K562 (cell line): Measurements from ENCODE around the gene DEF6. TPM values are rescaled to one million over a fixed set of nuclear protein-coding genes. Genes with fewer than 3 reads are reported as not detected.

Experiments
- ARNT ChIP-seq, 2 experiments: fragments of 450-650 bp; IDR thresholded peaks; 2 replicates each; pipeline ENCODE4 v1.6.1; 2016; ENCODE audit warnings: mild to moderate bottlenecking in 1 of 2
- ELF1 ChIP-seq: fragments of 200-800 bp; sonication (Bioruptor generic); IDR thresholded peaks from 2 replicates; pipeline ENCODE4 v1.6.1; 2016; ENCODE audit warnings: missing genetic modification characterization, missing compliant biosample characterization
- GATA2 ChIP-seq: sonication (generic); formaldehyde crosslinking; IDR thresholded peaks from 2 replicates; pipeline ENCODE4 v1.4.0; 2020; ENCODE audit warnings: mild to moderate bottlenecking, missing genetic modification reagents
- KDM5B ChIP-seq: fragments of 200-600 bp; sonication (generic); IDR thresholded peaks from 2 replicates; pipeline ENCODE4 v1.6.1; 2012; ENCODE audit warnings: low read depth, mild to moderate bottlenecking, moderate library complexity, low read length, control low read depth, inconsistent platforms; ENCODE audit not compliant: insufficient replicate concordance
- MAZ ChIP-seq, 2 experiments: fragments of 450-650 bp in 1 of 2; sonication (generic) in 1 of 2; formaldehyde crosslinking; IDR thresholded peaks in 1 of 2; conservative IDR thresholded peaks in 1 of 2; 2 replicates each; pipeline versions ENCODE4 v1.4.0 to v1.5.0; 2020; ENCODE audit warnings: mild to moderate bottlenecking in 1 of 2, missing genetic modification reagents in 1 of 2
- MTF1 ChIP-seq: fragments of 250-450 bp; sonication (Bioruptor Pico); IDR thresholded peaks from 2 replicates; pipeline ENCODE4 v1.9.0; 2021; ENCODE audit warnings: moderate library complexity, mild to moderate bottlenecking, inconsistent platforms, borderline replicate concordance
- NRF1 ChIP-seq, 2 experiments: fragments of 450-650 bp; IDR thresholded peaks in 1 of 2; conservative IDR thresholded peaks in 1 of 2; 2 replicates each; pipeline ENCODE4 v1.6.1; 2014; ENCODE audit warnings: mild to moderate bottlenecking in 2 of 2
- RBM34 ChIP-seq: fragments of 200-400 bp; formaldehyde crosslinking; IDR thresholded peaks from 2 replicates; pipeline ENCODE4 v1.6.1; 2018; ENCODE audit warnings: low read length, borderline replicate concordance; ENCODE audit not compliant: insufficient read depth
- ZKSCAN1 ChIP-seq: fragments of 150-350 bp; IDR thresholded peaks from 2 replicates; pipeline ENCODE4 v1.6.1; 2016; ENCODE audit warnings: low read depth, low read length
- polyA plus RNA-seq, 8 experiments: library from polyadenylated mRNA; depleted of rRNA in 4 of 8; stranded (reverse) in 5 of 8; unstranded in 3 of 8; fragments of >200 nt; fragmentation: Nextera tagmentation in 2 of 8; fragmentation: Illumina TruSeq in 1 of 8; extraction: Ambion mirVana in 2 of 8; extraction: Trizol in 1 of 8; gene quantifications; 2 replicates each; pipeline versions ENCODE4 v1.2.1 to v1.2.3, GENCODE V29; 2011 to 2014; ENCODE audit warnings: inconsistent platforms in 1 of 8, missing spikeins in 1 of 8
- total RNA-seq, 7 experiments: library from RNA; depleted of rRNA in 6 of 7; stranded (reverse); fragments of >200 nt in 6 of 7; fragmentation: Illumina TruSeq in 2 of 7; extraction: Trizol in 2 of 7; gene quantifications; 2 replicates each; pipeline versions ENCODE4 v1.2.1 to v1.2.3, GENCODE V29; 2011 to 2021; ENCODE audit warnings: low replicate concordance in 1 of 7
- TF ChIP-seq, protein P1 (sequence below), 2 experiments: fragments of 450-650 bp; IDR thresholded peaks; 2 replicates each; pipeline ENCODE4 v1.6.1; 2016; ENCODE audit warnings: mild to moderate bottlenecking in 2 of 2, borderline replicate concordance in 1 of 2, low read depth in 1 of 2, moderate library complexity in 1 of 2
- TF ChIP-seq, protein P2 (sequence below), 3 experiments: fragments of 200-800 bp in 1 of 3; fragments of 250-450 bp in 1 of 3; fragments of 450-650 bp in 1 of 3; sonication (Bioruptor Pico) in 1 of 3; sonication (Bioruptor generic) in 1 of 3; formaldehyde crosslinking in 1 of 3; IDR thresholded peaks; 2 replicates each; pipeline versions ENCODE4 v1.6.1 to v1.8.0; 2016 to 2022; ENCODE audit warnings: mild to moderate bottlenecking in 2 of 3, missing genetic modification characterization in 2 of 3, missing compliant biosample characterization in 1 of 3, moderate library complexity in 1 of 3
- TF ChIP-seq, protein P3 (sequence below): sonication (generic); formaldehyde crosslinking; IDR thresholded peaks from 2 replicates; pipeline ENCODE4 v1.8.0; 2022; ENCODE audit warnings: missing genetic modification reagents, mild to moderate bottlenecking, moderate library complexity, borderline replicate concordance

Gene DEF6
- total and polyA plus RNA-seq, 9 of the 15 experiments (the other 6 are each of a cell fraction or from before 2014, with no cell fraction given), result 1.3 to 44.6 (median 22.7) TPM

DNA sequence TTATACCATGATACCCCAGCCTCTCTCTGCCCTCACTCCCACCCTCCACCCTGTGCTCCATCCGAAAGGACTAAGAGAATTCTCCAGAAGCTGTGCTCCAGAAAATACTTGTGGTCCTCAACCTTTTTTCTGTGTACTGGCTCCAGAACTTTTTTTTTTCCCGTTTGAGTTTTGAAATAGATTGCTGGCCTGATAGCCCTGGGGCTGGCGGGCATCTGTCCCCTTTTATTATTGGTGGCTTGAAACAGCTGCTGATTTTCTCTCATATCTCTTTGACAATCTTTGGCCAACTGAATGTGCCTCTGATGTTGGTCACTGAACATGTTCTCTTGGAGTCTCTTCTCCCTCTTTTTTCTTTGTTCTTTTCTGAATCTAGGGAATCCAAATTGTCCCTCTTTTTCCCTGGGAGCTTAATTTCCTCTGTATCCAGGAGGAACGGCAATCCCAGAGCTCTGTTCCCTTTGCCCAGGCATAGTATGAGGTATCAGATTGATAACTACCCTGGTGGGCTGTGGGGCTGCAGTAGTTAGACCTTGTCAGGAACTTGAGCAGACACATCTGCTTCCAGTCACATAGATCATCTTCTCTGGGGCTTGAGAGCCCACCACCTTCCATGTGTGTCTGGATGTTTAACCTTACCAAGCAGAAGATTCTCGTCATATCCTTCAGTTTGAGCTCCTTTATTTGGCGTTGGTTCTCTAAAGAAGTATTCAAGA lies 46.4 kb downstream of the DEF6 start (continued):
- TF ChIP-seq, protein P1, sequence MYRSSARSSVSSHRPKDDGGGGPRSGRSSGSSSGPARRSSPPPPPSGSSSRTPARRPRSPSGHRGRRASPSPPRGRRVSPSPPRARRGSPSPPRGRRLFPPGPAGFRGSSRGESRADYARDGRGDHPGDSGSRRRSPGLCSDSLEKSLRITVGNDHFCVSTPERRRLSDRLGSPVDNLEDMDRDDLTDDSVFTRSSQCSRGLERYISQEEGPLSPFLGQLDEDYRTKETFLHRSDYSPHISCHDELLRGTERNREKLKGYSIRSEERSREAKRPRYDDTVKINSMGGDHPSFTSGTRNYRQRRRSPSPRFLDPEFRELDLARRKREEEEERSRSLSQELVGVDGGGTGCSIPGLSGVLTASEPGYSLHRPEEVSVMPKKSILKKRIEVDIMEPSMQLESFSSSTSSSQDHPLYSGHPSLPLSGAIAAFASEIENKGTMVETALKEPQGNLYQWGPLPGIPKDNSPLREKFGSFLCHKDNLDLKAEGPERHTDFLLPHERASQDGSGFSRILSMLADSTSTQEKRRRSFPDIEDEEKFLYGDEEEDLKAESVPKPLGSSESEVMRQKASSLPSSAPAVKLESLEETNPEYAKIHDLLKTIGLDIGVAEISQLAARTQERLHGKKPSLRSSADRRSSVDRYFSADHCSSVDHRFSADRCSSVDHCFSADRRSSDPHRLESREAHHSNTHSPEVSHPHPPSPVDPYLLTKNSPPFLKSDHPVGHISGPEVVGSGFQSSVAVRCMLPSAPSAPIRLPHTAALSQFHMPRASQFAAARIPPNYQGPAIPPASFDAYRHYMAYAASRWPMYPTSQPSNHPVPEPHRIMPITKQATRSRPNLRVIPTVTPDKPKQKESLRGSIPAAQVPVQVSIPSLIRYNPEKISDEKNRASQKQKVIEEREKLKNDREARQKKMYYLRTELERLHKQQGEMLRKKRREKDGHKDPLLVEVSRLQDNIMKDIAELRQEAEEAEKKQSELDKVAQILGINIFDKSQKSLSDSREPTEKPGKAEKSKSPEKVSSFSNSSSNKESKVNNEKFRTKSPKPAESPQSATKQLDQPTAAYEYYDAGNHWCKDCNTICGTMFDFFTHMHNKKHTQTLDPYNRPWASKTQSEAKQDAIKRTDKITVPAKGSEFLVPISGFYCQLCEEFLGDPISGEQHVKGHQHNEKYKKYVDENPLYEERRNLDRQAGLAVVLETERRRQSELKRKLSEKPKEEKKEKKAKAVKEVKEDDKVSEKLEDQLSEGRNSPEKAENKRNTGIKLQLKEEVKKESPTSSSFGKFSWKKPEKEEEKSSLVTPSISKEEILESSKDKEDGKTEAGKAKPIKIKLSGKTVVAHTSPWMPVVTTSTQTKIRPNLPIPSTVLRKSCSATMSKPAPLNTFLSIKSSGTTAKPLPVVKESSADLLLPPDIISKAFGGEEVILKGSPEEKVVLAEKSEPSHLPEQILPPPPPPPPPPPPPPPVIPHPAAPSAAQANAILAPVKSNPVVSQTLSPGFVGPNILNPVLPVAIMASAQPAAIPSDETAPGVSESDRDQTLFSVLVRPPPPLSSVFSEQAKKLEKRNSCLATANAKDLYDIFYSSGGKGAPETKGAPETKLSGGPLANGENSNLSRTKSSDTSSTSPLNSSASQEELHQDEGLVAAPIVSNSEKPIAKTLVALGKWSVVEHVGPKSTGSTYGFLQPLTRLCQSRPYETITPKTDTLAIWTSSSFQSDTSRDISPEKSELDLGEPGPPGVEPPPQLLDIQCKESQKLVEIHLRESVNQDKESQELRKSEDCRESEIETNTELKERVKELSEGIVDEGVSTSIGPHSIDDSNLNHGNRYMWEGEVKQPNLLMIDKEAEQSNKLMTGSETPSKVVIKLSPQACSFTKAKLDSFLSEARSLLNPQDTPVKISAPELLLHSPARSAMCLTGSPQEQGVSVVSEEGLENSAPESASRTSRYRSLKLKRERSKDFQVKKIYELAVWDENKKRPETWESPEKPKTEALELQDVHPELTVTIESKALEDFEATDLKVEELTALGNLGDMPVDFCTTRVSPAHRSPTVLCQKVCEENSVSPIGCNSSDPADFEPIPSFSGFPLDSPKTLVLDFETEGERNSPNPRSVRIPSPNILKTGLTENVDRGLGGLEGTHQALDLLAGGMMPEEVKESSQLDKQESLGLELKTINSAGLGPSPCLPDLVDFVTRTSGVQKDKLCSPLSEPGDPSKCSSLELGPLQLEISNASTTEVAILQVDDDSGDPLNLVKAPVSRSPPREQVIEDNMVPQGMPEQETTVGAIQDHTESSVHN (IDR thresholded peaks at IDR 0.05; ENCODE audit: borderline replicate concordance in 1 of 2, low read depth in 1 of 2), result 0 out of 4 replicates have a peak, but pooled peaks of 1 of the 2 experiments have one; percentile 9
- TF ChIP-seq RBM34 (no peak), GATA2 (CRISPR knock-in tag) (peak; percentile 22; the same call in 1 of the 2 replicates), MAZ (CRISPR knock-in tag; conservative IDR thresholded peaks at IDR 0.05 in 1 of 2, IDR thresholded peaks at IDR 0.05 in 1 of 2) (no peak), ELF1 (tag) (0 out of 2 replicates have a peak, but pooled peaks have one; percentile 1), ZKSCAN1 (no peak), KDM5B (peak; percentile 10), NRF1 (conservative IDR thresholded peaks at IDR 0.05 in 1 of 2, IDR thresholded peaks at IDR 0.05 in 1 of 2) (no peak), MTF1 (no peak), ARNT (IDR thresholded peaks at IDR 0.05) (peak in 1 of 2 experiments; percentile 97; a peak in 2 of 4 replicates)
- TF ChIP-seq, protein P2, sequence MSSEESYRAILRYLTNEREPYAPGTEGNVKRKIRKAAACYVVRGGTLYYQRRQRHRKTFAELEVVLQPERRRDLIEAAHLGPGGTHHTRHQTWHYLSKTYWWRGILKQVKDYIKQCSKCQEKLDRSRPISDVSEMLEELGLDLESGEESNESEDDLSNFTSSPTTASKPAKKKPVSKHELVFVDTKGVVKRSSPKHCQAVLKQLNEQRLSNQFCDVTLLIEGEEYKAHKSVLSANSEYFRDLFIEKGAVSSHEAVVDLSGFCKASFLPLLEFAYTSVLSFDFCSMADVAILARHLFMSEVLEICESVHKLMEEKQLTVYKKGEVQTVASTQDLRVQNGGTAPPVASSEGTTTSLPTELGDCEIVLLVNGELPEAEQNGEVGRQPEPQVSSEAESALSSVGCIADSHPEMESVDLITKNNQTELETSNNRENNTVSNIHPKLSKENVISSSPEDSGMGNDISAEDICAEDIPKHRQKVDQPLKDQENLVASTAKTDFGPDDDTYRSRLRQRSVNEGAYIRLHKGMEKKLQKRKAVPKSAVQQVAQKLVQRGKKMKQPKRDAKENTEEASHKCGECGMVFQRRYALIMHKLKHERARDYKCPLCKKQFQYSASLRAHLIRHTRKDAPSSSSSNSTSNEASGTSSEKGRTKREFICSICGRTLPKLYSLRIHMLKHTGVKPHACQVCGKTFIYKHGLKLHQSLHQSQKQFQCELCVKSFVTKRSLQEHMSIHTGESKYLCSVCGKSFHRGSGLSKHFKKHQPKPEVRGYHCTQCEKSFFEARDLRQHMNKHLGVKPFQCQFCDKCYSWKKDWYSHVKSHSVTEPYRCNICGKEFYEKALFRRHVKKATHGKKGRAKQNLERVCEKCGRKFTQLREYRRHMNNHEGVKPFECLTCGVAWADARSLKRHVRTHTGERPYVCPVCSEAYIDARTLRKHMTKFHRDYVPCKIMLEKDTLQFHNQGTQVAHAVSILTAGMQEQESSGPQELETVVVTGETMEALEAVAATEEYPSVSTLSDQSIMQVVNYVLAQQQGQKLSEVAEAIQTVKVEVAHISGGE (CRISPR knock-in tag; IDR thresholded peaks at IDR 0.05), result 0 out of 6 replicates have a peak, but pooled peaks of 1 of the 3 experiments have one; percentile 10
- TF ChIP-seq, protein P3, sequence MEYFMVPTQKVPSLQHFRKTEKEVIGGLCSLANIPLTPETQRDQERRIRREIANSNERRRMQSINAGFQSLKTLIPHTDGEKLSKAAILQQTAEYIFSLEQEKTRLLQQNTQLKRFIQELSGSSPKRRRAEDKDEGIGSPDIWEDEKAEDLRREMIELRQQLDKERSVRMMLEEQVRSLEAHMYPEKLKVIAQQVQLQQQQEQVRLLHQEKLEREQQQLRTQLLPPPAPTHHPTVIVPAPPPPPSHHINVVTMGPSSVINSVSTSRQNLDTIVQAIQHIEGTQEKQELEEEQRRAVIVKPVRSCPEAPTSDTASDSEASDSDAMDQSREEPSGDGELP (CRISPR knock-in tag), result 0 out of 2 replicates have a peak, but pooled peaks have one; percentile 3
